GM15510 (cell line): ENCODE data around the gene MAGI2.

ENCODE experiments used
- POLR2A ChIP-seq: IDR thresholded peaks from 3 replicates; pipeline ENCODE4 v1.6.1; 2011; ENCODE audit warnings: borderline replicate concordance; ENCODE audit not compliant: insufficient read length; ENCODE audit errors: extremely low read depth

The MAGI2 gene

DNA sequence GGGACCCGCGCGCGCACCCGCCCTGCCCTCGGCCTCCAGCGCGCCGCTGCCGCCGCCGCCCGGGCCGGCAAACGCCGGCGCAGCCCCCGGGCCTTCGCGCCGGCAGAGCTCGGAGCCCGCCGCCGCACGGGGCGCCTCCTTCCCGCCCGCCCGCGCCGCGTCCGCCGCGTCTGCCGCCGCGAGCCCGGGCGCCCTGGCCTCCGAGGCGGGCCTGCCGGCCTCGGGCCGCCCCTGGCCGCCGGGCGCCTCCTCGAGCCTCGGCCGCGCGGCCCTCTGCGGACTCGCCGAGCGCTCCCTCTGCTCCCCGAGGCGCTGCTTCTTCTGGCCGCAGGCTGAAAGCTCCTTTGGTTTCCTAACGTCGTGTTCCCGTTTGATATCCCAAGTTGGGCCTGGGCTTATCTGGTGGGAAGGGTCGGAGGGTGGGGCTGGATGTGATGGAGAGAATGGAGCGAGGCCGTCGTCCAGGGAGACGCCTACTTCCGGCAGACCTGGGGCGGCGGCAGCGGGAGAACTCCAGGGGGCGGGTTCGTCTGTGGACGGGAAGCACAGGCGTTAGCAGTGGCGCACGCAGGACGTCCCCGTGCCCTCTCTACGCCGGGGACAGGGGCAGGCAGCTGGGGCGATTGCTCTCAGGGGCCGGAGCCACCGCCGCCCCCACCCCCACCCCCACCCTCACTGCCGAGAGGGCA lies 1433.9 kb downstream of the MAGI2 start:
- peak; percentile 14 for TF ChIP-seq POLR2A

DNA sequence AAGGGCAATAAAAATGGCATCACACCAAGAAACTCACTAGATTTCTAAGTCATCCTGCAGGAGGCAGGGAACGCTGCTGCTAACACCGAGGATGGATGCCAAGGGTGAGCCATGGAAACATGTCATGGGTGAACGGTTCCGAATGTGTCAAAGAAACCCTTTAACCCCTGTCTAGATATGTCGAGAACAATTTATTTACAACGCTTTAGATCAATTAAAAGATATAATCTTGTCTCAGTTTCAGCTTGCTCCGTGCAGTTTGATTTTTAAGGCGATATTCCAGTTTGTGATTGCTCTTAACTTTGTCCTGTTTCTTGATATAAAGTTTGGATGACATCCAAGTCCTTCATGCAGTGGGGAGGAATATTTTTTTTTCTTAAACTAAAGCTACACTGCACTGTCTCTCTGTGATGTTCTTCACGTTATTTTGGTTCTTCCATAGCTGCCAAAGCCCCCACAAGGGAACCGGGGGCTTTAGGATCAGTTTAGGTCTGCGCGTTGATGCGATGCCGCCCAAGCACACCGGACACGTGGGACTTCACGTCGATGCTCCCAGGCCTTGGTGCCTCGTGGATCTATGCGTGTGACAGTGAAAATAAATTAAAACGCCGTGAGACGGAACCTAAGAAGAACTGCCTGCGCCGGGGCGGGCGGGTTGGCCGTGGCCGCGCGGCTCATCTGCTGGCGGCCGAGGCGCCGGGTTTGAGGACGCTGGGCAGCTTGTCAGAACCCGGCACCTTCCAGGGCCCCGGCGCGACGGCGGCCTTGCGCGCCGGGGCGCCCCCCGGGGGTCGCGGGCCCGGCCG lies 1434.6 kb downstream of the MAGI2 start:
- TF ChIP-seq POLR2A = no peak

DNA sequence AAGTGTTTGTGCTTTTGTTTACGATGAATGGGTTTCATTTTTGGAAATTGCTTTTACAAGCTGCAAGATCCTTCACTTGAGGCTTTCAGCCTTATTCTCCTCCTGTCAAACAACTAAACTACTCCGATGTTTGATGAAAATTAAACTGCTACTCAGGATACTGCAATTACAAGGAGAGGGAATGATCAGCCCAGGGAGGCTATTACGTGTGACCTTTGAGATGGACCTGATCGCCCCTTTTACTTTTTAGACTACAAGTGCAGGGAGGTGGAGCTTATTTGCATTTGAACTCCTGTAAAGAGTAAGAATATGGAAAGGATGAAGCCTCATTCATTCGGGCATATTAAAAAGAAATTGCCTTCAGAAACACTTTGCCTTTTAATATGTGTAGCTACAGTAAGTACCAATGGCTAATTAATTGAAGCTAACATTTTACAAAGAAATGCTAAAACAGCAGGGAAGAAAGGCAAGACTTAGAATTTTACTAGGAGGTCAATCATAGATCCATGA lies 1435.8 kb downstream of the MAGI2 start:
- no peak for TF ChIP-seq POLR2A

DNA sequence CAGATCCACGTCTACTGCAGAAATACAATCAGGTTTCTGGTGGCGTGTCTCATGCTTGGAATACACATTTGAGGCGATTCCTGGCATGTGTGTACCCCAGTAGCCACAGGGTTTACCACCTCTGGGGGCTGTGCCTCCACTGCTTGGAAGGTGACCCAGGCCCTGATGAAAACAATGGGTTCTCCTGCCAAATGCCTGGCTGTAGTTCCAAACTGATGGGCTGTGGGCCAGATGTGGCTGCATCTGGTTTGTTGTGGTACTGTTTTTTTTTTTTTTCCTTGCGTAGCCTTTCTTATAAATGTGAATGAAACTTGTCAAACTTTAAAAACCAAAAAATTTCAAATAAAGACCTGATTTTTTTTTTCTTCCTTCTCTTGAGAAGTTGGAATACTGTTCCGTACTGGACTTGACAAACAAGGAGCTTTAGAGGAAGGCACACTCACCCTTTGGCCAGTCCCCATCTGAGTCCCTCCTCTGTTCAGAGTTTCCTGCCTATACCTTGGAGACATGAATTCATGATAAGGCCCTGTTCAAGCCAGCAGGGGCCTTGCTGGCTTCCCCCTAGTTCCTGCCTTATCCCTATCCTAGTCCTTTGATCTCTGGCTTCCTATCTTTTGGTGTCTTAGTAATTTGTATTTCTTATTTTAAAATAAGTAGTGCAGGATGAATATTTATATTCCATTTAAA lies 1437.8 kb downstream of the MAGI2 start:
- no peak for TF ChIP-seq POLR2A

DNA sequence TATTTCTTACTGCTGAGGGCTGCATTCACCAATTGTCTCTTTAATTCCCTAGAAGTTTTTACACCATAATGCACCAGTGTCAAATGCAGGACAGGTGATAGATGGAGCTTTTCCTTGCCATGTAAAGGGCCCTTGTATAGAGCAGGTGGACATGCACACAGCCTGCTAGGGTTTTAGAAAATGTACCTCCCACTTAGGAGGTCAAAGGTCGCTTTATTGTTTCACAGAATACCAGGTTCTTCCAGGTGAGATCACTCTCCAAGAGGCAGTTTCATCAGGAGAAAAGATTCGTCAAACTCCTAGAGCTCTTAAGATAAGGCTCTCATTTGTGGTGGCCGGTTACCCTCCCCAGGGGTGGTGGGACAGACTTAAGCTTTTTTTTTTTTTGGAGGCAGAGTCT lies 1439.1 kb downstream of the MAGI2 start:
- no peak for TF ChIP-seq POLR2A

DNA sequence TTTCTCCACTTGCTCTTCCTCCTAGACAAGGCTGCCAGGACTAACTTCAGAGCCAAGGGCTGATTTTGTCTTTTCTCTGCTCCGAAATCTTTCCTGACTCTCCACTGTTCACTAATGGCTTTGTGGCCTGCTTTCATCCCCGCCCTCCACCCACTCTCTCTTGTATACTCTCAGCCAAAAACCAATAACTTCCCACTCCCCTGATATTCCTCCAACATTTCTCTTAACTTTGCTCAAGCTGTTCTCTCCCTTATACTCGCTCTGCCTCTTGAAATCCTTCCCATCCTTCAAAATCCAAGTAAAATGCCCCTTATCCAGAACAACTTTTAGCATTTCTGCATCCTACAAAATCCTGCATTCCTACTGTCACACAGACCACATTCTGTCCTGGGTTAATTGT lies 1440.1 kb downstream of the MAGI2 start:
- no peak for TF ChIP-seq POLR2A

DNA sequence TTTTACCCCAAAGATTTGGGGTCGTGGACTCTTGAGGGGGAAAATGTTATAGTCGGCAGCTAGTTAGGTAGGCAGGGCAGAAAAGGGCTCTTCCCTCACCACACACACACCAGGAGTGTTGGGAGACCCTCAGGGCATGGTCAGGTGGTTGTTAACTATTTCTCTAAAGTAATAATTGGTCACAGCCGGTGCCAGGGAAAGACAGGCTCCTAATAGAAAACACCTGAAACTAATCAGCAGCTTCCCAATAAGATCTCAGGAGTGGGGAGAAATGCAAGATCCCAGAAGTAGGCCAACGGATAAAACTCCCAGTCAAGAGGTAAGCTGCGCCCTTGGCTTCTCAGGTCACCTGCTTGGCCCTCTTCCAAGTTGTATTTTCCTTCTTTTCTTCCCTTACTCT lies 1441.8 kb downstream of the MAGI2 start:
- no peak for TF ChIP-seq POLR2A

DNA sequence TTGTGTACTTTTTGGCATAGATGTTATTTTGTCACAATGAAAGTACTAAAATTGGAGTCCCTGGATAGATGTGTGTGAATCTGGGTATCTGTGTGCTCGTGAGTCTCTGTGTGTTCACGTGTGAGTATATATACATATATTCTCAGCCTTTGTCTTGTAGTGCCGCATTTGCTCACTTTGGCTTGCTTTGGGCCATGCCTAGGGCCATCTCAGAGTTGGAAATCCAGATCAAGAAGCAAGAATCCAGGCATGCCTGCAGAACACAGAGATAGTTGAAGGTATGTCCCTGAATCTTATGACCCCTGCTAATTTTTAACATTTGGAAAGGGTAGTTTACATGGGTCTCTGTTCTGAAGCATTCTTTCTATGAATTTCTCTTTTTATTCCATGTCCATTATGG lies 1446.2 kb downstream of the MAGI2 start:
- no peak for TF ChIP-seq POLR2A

DNA sequence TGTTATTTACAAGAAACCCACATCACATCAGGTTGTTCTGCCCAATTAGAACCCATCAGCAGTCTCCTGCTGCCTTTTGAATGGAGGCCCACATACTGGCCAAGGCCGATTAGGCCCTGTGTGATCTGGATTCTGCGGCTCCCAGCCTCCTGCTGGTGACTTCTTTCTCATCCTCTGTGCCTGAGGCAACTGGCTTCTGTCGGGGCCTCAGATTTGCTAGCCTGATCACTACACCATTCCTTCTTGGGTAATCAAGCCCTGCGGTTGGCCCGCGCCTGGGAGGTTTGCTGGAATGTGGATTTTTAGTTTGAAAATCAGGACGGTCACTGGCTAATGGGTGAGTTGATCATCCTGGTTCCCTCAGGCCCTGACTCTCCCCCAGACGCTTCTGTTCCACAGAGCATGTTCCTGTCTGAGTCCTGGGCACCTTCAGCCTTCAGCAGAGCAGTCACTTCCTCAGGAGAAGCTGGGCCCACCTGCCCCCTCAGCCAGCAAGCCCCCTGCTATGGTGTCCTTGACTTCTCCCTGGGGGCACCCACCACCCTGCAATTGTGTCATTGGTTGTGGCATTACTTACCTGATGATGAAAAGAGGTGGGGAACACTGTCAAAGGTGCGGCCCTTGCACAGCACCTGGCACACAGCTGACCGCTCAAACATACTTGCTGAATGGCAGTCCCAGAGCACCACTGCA lies 1447.3 kb downstream of the MAGI2 start:
- TF ChIP-seq POLR2A = no peak

DNA sequence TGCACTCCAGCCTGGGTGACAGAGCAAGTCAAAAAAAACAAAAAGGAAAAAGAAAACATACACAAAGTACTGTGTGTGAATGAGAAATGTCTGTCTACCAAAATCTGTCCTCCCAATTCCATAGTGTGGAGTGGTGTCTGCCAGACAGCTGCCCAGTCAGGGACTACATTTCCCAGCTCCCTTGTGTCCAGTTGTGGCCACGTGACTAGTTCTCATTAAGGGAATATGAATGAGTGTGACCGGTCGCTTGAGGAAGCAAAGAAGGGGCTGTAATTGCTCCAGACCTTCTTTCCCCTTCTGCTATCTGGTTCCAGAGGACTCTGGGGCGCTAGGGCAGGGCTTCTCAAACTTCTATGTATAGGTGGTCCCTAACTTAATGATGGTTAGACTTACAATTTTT lies 1450.8 kb downstream of the MAGI2 start:
- TF ChIP-seq POLR2A = no peak

DNA sequence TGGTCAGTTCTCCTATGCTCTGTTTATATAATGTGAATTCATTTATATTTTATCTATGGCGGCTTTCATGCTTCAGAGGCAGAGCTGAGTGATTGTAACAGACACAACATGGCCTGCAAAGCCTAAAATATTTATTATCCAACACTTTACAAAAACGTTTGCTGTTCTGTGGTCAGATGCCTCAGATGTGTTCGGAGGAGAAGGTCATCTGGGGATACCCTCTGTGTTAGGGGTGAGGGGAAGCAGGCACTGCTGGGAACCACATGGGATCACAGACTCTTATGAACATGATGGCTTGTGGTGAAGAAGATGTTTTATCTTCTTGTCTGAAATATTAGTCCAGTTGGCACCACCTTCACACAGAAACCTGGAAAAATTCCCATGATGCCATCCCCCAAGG lies 1451.4 kb downstream of the MAGI2 start:
- no peak for TF ChIP-seq POLR2A

DNA sequence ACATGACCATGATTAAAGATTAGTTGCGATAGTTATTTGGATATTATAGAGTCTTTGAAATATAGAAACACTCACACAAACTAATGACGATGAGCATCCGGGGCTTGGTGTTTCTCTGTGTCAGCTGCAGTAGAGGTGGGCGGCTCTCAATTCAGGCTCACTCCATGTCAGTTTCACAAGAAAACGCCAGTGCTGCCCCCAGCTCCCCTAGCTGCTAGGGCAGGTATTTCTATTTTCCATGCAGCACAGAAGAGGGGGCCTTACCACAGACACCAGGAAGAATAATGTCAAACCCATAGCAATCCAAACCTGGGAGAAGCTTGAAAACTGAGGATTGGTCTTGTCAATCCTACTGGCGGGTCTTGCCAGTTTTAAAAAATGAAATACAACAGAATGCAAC lies 1457.8 kb downstream of the MAGI2 start:
- no peak for TF ChIP-seq POLR2A

DNA sequence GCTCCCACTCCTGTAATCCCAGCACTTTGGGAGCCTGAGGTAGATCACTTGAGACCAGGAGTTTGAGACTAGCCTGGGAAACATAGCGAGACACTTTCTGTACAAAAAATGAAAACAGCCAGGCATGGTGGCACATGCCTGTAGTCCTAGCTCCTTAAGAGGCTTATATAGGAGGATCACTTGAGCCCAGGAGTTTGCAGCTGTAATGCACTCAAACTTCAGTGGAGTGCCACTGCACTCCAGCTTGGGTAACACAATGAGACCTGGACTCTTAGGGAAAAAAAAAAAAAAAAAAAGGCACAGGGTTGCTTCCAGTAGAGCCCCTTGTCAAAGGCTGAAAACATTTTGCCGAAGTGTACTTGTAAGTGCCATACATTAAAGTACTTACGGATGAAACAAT lies 1459.6 kb downstream of the MAGI2 start:
- no peak for TF ChIP-seq POLR2A

DNA sequence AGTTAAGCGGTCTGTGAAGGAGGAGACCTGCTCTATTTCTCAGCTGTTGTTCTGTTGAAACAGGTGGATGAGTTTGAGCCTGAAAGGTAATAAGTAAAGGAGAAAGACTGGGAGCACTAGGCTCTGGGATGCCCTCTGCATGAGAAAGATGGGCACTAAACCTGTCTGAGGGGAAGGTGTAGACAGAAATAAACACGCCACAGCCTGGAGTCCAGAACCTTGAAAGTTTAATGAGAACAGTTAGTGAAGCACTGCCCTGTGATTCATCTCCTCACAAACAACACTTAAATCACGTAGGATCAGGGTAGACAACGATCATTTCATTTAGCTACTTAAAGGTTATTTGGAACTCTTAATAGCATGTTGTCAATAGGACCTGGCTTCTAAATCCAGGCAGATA lies 1461.8 kb downstream of the MAGI2 start:
- no peak for TF ChIP-seq POLR2A

DNA sequence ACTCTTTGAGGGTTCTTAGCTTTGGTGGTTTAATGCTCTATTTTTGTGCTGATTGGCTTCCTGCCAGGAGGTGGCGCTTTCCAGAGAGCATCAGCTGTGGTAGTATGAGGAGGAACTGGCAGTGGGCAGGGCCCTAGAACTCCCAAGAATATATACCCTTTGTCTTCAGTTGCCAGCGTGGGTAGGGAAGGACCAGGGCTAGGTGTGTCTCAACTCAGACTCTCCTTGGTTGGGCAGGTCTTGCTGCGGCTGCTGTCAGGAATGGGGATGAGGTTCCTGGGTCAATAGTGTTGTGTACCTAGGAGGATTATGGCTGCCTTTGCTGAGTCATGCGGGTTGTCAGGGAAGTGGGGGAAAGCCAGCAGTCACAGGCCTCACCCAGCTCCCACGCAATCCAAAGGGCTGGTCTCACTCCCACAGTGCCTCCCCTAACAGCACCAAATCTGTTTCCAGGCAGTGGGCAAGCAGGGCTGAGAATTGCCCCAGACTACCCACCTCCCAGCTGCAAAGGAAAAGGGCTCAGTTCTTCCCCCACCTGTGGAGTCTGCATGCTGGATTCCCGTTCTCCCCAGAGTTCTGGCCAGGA lies 1463.4 kb downstream of the MAGI2 start:
- no peak for TF ChIP-seq POLR2A

DNA sequence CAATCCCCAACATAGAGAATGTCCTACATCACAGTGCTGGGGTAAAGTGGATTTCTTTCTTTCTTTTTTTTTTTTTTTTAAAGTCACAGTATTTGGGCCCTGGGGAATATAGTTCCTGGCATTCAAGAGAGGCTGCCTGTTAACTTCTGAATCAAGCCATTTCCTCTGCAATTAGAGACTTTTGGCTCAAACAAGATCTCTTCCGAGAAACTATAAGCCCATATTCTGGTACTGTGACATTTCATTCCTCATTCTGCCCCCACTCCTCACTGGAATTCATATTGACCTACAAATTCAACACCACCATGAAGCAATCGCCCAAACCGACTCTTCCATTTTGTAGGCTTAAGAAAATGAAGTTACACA lies 1467.5 kb downstream of the MAGI2 start:
- TF ChIP-seq POLR2A = no peak
